Measurements from ENCODE around the gene USP32. TPM values are rescaled to one million over a fixed set of nuclear protein-coding genes. Genes with fewer than 3 reads are reported as not detected.
"Not testable (repeated sequence)": the region's sequence is repeated elsewhere in the genome, so short reads cannot be mapped to it uniquely, and the experiment has no call there.

The USP32 gene
- total RNA-seq, 1 experiment from 2014 or later: 73.5 TPM

DNA sequence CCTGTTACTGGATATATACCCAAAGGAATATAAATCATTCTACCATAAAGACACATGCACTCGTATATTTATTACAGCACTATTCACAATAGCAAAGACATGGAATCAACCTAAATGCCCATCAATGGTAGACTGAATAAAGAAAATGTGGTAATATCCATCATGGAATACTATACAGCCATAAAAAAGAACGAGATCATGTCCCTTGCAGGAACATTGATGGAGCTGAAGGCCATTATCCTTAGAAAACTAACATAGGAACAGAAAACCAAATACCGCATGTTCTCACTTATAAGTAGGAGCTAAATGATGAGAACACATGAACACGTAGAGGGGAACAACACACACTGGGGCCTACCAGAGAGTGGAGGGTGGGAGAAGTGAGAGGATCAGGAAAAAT lies 27.1 kb upstream of the USP32 start:
- H4K5ac ChIP-seq (ENCODE audit: insufficient read length, low read depth, low read length); H3K4me2 ChIP-seq (ENCODE audit: insufficient read depth, insufficient read length, low read length); H3K18ac ChIP-seq (ENCODE audit: insufficient read length, low read depth, low read length); H3K9ac ChIP-seq (ENCODE audit: extremely low read depth, insufficient read length, low read length); H3K23ac ChIP-seq (ENCODE audit: insufficient read length, low read depth, low read length); DNase-seq; H3K27me3 ChIP-seq (ENCODE audit: insufficient read depth, low read length); H2AFZ ChIP-seq (ENCODE audit: low read length); H2BK120ac ChIP-seq (ENCODE audit: low read depth, low read length, poor library complexity, severe bottlenecking); H2BK5ac ChIP-seq (ENCODE audit: insufficient read length, low read length); H3K56ac ChIP-seq (ENCODE audit: insufficient read length, low read depth, low read length); H3K27ac Mint-ChIP-seq; H4K20me1 ChIP-seq (ENCODE audit: control insufficient read depth, insufficient read depth, insufficient read length); H3K14ac ChIP-seq (ENCODE audit: insufficient read depth, low read length); H4K8ac ChIP-seq (replicated peaks; ENCODE audit: insufficient read length, low read depth, low read length); H2BK15ac ChIP-seq (ENCODE audit: low read depth, low read length); H3K36me3 Mint-ChIP-seq (ENCODE audit: insufficient read depth in 1 of 3, low read depth in 3 of 3); H4K91ac ChIP-seq (ENCODE audit: insufficient read length, low read depth, low read length); H3K23me2 ChIP-seq (ENCODE audit: insufficient read length, low read depth, low read length, poor library complexity, severe bottlenecking); H2AK5ac ChIP-seq (ENCODE audit: insufficient read length, low read length); H2BK20ac ChIP-seq (ENCODE audit: low read depth, low read length, poor library complexity, severe bottlenecking); H3K79me1 ChIP-seq (ENCODE audit: insufficient read depth, low read depth, low read length, poor library complexity, severe bottlenecking); H3T11ph ChIP-seq (ENCODE audit: low read length); H2BK12ac ChIP-seq (ENCODE audit: insufficient read length, low read depth, low read length); H3K27ac ChIP-seq (ENCODE audit: insufficient read length, low read depth, low read length); H3K4me1 ChIP-seq (ENCODE audit: insufficient read depth, low read length); H3K9me3 Mint-ChIP-seq; H3K4ac ChIP-seq (ENCODE audit: low read depth, low read length); H3K4me3 Mint-ChIP-seq; H3K9me3 ChIP-seq (ENCODE audit: control insufficient read depth, low read depth, low read length); H3K79me2 ChIP-seq (ENCODE audit: insufficient read depth, low read length): not testable (repeated sequence)
- H3K27me3 Mint-ChIP-seq (ENCODE audit: low read depth): peaks cover 10% of the 10 kb centered on the region
- no CpG with 5 or more reads among the region's 4 CpGs for WGBS (ENCODE audit: extremely low coverage, insufficient read length, low lambda C conversion rate)
- H3K4me1 Mint-ChIP-seq: peaks cover 14 to 15% of the 10 kb centered on the region in 2 experiments
